ENCODE data around the gene ZC3H13.
"Not testable (repeated sequence)": the region's sequence is repeated elsewhere in the genome, so short reads cannot be mapped to it uniquely, and the experiment has no call there.

Gene ZC3H13

DNA sequence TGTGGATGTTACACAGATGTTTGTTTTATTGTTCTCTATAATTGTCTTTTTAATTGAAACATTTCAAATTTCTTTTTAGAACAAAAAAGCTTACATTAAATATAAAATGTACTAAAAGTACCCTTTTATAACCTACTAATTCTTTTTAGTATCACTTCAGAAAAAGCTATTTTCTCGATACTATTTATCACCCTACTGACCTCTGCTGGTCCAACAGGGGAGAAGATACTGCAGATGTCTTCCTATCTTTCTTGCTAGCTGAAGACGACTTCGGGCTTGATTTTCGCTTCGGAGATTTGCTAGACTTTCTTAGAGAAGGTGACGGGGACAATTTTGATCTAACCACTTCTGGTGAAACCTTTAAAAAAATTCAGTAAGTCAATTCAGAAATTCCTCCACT lies 42.4 kb downstream of the ZC3H13 start:
- no peak for DNase-seq (ENCODE audit: low read depth in 4 of 4, low spot score in 1 of 4)

DNA sequence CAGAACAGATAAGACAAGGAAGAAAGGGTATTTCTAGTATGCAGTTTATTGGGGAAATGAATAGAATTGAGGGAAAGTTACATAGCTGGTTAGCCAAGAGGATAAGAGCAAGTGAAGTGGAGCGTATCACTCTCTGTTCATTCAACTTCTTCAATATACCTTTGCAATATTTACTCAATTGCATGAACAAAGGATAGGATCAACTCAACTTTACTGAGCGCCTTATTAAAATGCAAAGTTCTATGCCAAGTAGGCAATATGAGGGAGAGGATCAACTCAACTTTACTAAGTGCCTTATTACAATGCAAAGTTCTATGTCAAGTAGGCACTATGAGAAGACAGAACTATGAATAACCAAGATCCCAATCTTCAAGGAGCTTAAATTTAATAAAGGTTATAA lies 43.9 kb downstream of the ZC3H13 start:
- no peak for DNase-seq (ENCODE audit: low read depth in 4 of 4, low spot score in 1 of 4)

DNA sequence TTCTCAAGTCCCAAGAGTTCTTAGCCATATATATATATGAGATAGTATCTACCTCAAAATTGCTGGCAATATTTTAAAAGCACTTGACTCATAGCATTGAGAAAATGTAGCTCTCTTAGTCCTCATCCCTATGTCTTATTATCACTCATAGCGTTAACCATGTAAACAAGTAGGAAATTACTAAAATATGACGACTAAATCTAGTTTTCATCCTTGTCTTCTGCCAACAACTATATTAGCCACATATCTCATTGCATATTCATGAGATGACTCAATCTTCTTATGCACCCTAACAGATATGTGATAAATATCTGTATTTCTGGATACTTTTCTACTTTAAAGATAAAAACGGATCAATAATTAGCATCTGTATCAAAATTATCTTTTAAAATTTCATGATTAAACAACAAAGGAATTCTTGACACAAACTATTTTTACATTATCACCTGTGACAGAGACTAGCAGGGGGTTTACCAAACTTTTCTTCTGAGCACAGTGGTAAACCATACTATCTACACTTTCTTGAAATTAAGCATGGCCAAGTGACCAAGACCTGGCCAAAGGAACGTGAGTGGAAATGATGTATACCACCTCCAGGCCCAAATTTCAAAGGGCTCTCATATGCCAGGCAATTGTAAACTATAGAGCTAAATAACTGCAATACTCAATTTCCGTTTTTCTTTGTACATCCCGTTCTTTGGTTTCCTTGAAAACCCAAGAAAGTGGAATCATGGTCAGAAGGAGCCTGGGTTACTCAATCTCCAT lies 45.7 kb downstream of the ZC3H13 start:
- DNase-seq (ENCODE audit: low read depth in 4 of 4, low spot score in 1 of 4) = no peak

DNA sequence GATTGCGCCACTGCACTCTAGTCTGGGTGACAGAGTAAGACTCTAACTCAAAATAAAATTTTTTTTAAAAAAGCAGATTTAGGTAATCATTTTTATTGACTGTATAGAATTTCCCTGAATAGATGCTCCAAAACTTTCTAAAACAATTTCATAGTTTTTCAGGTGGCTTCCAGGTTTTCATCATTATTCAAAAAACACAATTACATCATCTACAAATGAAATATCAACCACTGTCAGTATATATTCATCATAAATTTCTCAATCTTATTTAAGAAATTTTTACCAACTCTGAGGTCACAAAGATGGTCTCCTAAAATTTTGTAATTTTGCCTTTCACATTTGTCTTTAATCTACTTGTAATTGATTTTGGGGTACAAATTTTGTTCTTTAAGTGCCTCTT lies 48.1 kb downstream of the ZC3H13 start:
- no peak for DNase-seq (ENCODE audit: low read depth in 4 of 4, low spot score in 1 of 4)

DNA sequence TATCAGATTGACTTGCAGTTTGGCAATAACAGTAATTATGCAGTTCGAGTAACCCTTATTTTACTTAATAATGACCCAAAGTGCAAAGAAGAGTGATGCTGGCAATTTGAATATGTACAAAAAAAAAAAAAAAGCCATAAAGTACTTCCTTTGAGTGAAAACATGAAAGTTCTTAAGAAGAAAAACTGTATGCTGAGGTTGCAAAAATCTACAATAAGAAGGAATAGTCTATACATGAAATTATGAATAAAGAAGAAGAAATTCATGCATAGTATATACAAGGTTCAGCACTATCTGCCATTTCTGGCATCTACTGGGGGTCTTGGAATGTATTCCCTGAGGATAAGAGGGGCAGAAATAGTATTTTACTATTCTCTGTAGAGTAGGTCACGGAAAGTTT lies 55.9 kb downstream of the ZC3H13 start:
- no peak for DNase-seq (ENCODE audit: low read depth in 4 of 4, low spot score in 1 of 4)

DNA sequence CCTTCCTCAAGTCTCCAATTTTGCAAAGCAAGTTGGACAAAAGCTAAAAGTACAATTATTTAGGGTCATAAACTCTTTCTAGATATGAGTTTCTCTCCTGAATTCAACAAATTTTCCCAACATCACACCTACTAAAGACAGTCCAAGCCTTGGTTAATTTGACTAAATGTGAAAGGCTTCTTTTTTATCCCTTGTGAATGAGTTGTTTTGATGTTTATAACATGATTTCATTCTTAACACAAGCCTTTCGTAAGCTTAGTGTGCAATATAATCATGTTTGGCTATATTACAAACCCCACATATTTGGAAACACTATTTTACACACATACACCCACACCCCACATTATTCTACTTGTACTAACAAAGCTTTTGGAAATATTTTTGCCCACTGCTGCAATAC lies 57.3 kb downstream of the ZC3H13 start:
- DNase-seq (ENCODE audit: low read depth in 4 of 4, low spot score in 1 of 4) = no peak

DNA sequence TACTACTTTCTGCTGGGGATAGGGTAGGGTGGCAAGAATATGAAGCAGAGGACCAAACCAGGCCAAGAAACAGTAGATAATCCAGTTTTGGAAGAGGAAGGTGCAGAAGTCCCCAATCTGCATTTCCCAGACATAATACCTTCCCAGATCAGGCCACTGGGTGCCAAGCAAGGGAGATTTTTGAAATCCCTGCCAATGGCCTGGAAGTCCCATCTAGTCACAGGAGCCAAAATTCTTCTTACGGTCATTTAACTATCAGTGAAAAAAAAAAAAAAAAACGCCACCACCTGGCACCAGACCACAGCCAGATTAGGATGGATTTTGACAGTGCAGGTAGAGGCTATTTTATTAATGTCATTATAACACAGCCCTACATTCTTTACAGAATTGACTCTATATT lies 57.8 kb downstream of the ZC3H13 start:
- DNase-seq (ENCODE audit: low read depth in 4 of 4, low spot score in 1 of 4) = no peak

DNA sequence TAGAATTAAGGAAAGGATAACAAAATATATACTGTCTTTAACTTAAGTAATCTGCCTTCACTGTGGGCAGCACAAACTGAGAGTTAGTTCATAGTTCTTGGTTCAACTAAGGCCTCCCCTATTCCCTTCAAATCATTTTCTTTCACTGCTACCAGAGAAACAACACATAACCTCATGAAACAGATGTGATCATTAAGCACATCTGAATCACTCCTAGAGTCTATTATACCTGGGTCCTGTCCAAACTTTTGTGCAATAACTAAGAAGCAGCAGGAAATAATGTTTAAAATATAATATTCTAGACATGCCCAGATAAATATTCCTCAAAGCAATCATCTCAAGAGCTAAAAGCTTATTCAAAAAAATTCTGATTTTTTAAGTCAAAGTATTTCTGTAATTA lies 62.9 kb downstream of the ZC3H13 start:
- no peak for DNase-seq (ENCODE audit: low read depth in 4 of 4, low spot score in 1 of 4)

DNA sequence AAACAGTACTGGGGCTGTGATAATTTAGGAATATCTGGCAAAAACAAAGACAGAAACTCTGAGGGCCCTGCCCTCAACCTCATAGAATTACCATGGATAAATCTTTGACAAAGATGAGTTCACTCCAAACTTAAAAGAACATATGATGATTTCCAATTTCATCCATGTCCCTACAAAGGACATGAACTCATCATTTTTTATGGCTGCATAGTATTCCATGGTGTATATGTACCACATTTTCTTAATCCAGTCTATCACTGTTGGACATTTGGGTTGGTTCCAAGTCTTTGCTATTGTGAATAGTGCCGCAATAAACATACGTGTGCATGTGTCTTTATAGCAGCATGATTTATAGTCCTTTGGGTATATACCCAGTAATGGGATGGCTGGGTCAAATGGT lies 71.4 kb downstream of the ZC3H13 start:
- not testable (repeated sequence) for DNase-seq (ENCODE audit: low read depth in 4 of 4, low spot score in 1 of 4)

DNA sequence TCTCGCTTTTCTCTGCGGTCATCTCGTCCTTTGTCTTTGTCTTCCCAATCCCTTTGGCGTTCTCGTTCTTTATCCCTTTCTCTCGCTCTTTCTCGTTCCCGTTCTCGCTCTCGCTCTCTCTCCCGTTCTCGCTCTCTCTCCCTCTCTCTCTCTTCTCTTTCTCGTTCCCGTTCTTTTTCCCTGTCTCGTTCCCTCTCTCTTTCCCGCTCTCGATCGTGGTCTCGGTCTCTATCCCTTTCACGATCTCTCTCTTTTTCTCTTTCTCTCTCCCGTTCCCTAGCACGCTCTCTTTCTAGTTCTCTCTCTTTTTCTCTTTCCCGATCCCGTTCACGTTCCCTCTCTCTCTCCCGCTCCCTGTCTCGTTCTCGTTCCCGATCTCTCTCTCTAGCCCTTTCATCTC lies 77.2 kb downstream of the ZC3H13 start:
- no peak for DNase-seq (ENCODE audit: low read depth in 4 of 4, low spot score in 1 of 4)

DNA sequence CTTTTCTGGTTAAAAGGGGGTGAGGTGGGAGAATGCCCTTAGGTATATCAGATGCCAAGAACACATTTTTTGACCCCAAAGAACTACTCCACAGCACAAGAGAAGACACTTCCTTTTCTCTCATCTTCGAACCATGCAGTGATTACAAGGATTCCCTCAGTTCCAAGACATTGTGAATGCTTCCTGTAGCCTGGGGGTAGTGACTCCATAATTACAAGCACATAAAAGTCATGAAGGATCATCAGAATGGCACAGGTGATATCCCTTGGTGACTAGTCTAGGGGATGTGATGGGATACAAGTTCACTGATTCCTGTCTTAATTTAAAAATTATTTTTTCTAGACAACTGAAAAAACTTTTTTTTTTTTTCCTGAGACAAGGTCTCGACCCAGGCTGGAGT lies 78.0 kb downstream of the ZC3H13 start:
- no peak for DNase-seq (ENCODE audit: low read depth in 4 of 4, low spot score in 1 of 4)

DNA sequence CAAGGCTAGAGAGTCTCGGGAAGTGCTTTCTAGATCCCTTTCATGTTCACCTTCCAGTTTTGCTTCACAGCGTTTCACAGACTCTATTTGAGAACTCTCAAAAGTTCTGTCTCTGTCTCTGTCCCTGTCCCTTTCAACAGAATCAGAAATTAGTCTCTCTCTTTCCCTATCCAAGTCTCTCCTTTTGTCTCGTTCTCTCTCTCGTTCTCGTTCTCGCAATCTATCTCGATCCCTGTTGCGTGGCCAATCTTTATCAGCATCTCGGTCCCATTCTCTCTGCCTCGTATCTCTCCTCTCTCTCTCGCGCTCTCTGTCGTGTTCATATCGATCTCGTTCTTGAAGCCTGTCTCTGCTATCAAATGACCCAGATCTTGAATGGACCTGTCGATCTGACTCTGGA lies 85.0 kb downstream of the ZC3H13 start:
- DNase-seq (ENCODE audit: low read depth in 4 of 4, low spot score in 1 of 4) = no peak

DNA sequence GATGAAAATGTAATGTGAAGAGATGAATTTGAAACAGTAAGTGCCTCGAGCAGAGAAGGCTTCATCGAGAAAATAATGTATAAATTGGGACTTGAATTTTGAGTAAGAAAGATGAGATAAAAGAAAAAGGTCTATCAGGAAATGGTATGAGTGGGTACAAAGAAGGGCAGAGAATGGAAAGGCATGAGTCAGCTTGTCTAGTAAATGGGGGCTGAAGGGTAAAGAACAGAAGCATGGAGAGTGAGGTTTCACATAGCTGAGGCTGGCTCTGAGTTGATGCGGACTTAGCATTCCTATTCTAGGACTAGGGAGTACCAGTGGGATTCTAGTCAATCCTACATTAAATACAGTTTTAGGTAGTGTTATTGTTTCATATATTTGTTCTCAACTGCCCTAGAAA lies 85.8 kb downstream of the ZC3H13 start:
- no peak for DNase-seq (ENCODE audit: low read depth in 4 of 4, low spot score in 1 of 4)

DNA sequence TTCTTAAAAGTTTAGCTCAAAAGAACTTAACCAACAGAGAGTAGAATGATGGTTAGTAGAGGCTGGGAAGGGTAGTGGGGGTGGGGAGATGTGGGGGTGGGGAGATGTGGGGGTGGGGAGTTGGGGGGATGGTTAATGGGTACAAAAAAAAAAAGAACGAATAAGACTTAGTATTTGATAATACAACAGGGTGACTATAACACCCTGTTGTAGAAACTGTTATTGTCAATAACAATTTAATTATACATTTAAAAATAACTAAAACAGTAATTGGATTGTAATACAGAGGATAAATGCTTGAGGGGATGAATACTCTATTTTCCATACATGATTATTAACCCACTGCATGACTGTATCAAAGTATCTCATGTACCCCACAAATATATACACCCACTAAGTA lies 91.1 kb downstream of the ZC3H13 start:
- no peak for DNase-seq (ENCODE audit: low read depth in 4 of 4, low spot score in 1 of 4)

DNA sequence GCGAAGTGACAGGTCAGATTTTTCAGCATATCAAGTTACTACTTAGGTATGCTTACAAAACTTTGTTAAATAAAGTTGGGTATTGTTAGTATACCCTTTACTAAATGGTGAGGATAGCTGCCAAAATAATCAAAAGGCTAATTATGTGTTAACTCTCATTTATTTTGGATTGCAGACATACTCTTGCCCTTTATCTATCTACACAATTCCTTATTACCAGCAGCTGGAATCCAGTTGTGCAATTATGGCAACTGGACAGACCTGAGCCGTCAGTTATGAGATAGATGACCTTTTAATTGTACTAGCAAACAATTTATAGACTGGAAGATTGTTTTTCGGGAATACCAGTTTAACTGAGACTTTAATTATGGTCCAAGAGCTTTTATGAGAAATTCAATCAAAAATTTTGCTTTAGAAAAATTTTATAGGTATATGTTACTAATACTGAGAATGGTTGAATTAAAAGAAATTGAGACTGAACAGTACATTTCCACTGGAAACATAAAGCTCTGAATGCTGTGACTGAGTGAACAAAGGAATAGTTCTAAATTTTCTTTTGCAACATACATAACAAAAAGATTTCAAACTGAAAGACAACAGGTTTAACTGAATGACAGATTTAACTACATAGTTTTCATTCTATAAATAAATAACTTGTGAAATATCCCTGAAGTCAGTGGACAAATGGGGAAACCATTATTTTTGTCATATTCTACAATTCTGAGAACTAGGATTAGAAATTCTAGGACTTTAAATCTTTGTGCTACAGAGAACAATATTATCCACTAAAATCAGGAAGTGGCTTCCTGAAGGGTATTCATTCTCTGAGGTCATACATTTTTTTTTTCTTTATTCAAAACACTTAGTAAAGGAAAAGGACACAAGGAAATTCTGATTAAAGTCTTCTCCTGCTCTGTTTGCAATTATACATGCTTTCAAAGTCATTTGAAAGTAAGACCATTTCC lies 97.4 kb downstream of the ZC3H13 start:
- no peak for DNase-seq (ENCODE audit: low read depth in 4 of 4, low spot score in 1 of 4)

DNA sequence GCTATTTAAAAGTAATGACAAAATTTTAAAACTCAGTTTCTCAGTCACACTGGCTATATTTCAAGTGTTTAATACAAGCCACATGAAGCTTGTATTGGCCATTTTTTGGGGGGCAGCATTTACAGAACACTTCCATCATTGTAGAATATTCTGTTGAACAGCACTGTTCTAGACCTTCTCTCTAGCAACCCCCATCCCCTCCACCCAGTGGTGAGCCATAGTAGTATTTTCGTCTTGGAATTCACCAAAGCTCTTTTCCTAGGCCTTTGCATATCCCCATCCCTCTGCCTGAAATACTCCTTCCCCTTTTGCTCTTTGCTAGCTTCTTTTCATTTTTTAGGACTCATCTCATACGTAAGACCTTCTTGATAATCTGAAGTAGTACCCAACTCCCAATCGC lies 99.5 kb downstream of the ZC3H13 start:
- no peak for DNase-seq (ENCODE audit: low read depth in 4 of 4, low spot score in 1 of 4)

DNA sequence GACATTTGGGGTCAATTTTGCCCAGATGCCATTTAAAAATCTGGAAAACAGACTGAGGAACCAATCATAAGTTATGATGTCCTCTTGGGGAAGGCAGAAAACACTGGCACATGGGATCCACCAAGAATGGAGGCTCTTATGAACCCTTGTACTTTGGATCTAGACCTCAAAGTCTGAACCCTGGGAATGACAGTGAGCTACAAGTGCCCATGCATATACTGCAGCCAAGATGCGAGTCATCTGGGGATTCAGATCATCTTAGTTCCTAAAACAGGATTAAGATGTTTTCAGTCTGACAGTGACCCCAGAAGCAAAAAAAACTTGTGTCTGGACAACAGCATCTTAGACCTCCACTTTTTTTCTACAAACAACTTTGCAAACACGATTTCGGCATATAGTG lies 100.8 kb downstream of the ZC3H13 start:
- no peak for DNase-seq (ENCODE audit: low read depth in 4 of 4, low spot score in 1 of 4)

DNA sequence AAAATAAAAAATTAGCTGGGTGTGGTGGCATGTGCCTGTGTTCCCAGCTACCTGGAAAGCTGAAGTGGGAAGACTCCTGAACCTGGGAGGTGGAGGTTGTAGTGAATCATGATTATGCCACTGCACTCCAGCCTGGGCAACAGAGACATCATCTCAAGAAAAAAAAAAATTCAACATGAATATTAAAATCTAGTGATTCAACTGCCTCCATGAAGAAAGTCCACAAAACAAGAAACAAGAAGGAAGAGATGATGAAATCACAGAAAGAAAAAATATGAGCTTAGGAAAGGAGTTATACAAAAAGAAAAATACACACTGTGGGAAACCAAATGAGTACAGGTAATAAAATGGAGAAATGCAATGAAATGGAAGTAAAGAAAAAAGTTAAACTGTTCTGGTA lies 101.4 kb downstream of the ZC3H13 start:
- DNase-seq (ENCODE audit: low read depth in 4 of 4, low spot score in 1 of 4) = no peak

DNA sequence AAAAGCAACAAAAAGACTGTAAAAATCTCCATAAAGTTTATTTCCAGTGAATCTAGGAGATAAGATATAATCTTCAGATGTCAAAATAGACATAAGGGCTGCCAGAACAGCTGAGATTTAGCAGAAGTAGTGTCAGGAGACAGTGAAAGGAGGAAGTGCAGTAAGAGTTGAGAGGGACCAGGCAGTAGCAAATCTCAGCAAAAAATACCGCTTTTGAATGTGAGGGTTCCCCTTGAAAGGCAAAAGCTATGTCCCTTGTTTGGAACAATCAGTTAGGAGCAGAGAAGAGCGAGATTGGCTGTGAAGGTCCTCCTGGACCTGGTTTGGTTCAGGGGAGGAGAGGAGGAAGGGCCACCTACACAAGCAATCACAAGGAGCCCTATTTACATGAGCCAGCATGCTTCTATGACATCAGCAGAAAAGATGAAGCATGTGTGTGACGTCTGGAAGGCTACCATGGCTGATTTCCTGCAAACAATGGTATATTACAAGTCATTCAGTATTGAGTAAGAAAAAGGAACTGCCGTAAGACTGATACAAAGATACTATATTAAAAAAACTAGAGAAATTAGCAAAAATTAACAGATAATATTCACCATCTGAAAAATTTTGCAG lies 102.1 kb downstream of the ZC3H13 start:
- DNase-seq (ENCODE audit: low read depth in 4 of 4, low spot score in 1 of 4) = no peak

DNA sequence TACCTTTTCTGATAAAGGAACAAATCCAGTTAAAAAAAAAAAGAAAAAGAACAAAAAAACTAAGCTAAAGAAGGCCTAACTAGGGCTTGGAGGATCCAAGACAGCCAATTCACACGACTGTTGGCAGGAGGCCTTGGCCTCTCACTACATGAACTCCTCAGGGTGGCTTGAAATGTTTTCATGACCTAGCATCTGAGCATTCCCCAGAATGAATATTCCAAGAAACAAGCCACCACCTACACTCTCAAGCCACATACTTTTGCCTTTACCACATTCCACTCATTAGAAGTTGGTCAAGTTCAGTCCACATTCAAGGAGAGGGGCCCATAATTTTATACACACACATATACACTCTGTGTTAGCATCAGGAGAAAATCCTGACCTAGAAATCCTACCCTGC lies 103.4 kb downstream of the ZC3H13 start:
- DNase-seq (ENCODE audit: low read depth in 4 of 4, low spot score in 1 of 4) = no peak

DNA sequence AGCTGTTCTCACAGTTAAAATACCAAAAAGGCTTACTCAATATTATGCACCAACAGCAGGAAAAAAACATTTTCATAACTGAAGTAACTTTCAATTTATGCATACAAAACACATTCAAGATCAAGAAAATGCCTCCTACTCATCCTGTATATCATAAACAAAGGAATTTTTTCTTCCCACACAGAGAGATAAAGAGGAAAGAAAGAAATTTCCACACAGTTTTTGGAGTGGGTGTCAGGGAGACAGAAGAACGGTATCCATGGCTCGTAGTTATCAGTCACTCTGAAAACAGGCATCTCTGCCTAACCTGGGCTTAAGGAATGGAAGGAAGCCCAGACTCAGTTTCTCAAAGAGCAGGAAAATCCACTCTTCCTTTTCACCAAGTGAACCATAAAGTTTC lies 108.6 kb downstream of the ZC3H13 start:
- no peak for DNase-seq (ENCODE audit: low read depth in 4 of 4, low spot score in 1 of 4)

DNA sequence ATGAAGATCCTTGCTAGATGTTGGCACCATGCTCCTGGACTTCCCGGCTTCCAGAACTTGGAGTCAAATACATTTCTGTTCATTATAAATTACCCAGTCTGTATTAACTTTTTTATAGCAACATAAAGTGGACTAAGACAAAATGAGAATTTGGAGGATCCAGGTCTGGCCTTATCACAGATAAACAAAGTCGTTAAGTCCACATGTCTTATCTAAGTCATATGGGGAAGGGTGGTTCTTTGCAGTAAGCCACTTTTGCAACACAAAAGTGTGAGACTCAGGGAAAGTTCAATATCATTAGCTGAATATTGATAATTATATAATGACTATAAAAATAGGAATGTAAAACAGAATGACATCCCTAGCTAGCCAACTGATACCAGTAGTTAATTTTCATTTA lies 109.4 kb downstream of the ZC3H13 start:
- DNase-seq (ENCODE audit: low read depth in 4 of 4, low spot score in 1 of 4) = no peak

All from stimulated activated CD4-positive, alpha-beta T cell treated with anti-CD3 and anti-CD28 coated beads, Interleukin-1b, Interleukin-23, amount 100 ng/mL, for 24 hours (primary cell).